Suprapubic skin (tissue), 4 donors: ENCODE data around the gene GULP1. TPM values are rescaled to one million over a fixed set of nuclear protein-coding genes. Genes with fewer than 3 reads are reported as not detected.
"Not testable (repeated sequence)": the region's sequence is repeated elsewhere in the genome, so short reads cannot be mapped to it uniquely, and the experiment has no call there.

Source experiments
- DNase-seq, 2 donors: peaks; one replicate each; pipeline ENCODE4 v3.0.0-alpha.2; 2019; ENCODE audit warnings: low spot score in 2 of 2
- H3K27ac ChIP-seq: fragments of 200-600 bp; sonication (generic); one replicate; pipeline ENCODE4 v1.5.1; 2019
- H3K27me3 ChIP-seq: fragments of 200-600 bp; sonication (generic); one replicate; pipeline ENCODE4 v1.5.1; 2019
- H3K36me3 ChIP-seq: fragments of 200-600 bp; sonication (generic); one replicate; pipeline ENCODE4 v1.5.1; 2019
- H3K4me1 ChIP-seq: fragments of 200-600 bp; sonication (generic); one replicate; pipeline ENCODE4 v1.5.1; 2019
- H3K4me3 ChIP-seq: fragments of 200-600 bp; sonication (generic); one replicate; pipeline ENCODE4 v1.5.1; 2019; ENCODE audit warnings: mild to moderate bottlenecking
- H3K9me3 ChIP-seq: fragments of 200-600 bp; sonication (generic); one replicate; pipeline ENCODE4 v1.5.1; 2019
- CTCF ChIP-seq, 2 donors: fragments of 200-600 bp in 1 of 2; fragments of 450-650 bp in 1 of 2; sonication (generic) in 1 of 2; IDR thresholded peaks; one replicate each; pipeline ENCODE4 v1.5.1; 2016 to 2019; ENCODE audit warnings: antibody characterized with exemption in 2 of 2, mild to moderate bottlenecking in 1 of 2, moderate library complexity in 1 of 2
- EP300 ChIP-seq: sonication (generic); formaldehyde crosslinking; IDR thresholded peaks from one replicate; pipeline ENCODE4 v1.6.1; 2017; ENCODE audit warnings: antibody characterized with exemption
- POLR2A ChIP-seq, 2 donors: fragments of 450-650 bp; IDR thresholded peaks; one replicate each; pipeline ENCODE4 v1.6.1; 2017; ENCODE audit warnings: antibody characterized with exemption in 2 of 2, mild to moderate bottlenecking in 2 of 2, moderate library complexity in 2 of 2
- POLR2AphosphoS5 ChIP-seq, 3 donors: sonication (generic); formaldehyde crosslinking; IDR thresholded peaks; one replicate each; pipeline ENCODE4 v1.6.1; 2017; ENCODE audit warnings: antibody characterized with exemption in 3 of 3
- WGBS: methylation state at CpG from one replicate; pipeline ENCODE4 v1.1.5; 2018; 5-methylcytosine and 5-hydroxymethylcytosine counted together
- total RNA-seq, 4 donors: library from RNA; depleted of rRNA; stranded (reverse); fragments of >200 nt; gene quantifications; one replicate each; pipeline ENCODE4 v1.1.0, GENCODE V29; 2016

GULP1 gene
- total RNA-seq, 4 donors from 2014 or later, result 14.3 to 21.3 (median 17.5) TPM

DNA sequence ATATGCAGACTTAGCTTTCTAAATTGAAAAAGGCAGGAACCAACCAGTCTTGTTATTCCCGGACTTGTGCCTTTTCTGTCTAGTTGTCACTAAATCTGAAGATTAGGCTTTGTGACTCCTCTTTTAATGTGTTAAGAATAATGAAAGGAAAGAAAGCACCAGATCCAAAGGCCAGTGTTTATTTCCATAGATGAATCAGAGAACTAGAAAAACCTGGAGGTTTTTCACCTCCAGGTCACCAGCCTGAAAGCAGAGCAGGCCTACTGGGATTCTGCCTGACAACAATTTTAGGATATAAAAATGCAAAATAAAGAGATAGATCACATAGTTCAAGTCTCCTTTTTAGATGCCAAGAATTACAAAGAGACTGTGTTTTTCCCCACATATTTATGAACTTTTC, 160.4 kb downstream of the GULP1 start:
- H3K27me3 ChIP-seq, result no peaks in the 10 kb centered on the region
- TF ChIP-seq CTCF (IDR thresholded peaks at IDR 0.05) (no peak), POLR2A (IDR thresholded peaks at IDR 0.05) (no peak), EP300 (no peak), POLR2AphosphoS5 (IDR thresholded peaks at IDR 0.05) (no peak)
- 86% methylated on average over 1 of the region's 1 CpG for WGBS
- no peaks in the 10 kb centered on the region for H3K9me3 ChIP-seq
- no peak overlapping the region for H3K27ac ChIP-seq
- no peak overlapping the region for H3K4me3 ChIP-seq
- H3K36me3 ChIP-seq, result no peaks in the 10 kb centered on the region
- no peaks in the 10 kb centered on the region for H3K4me1 ChIP-seq
- no peak for DNase-seq

DNA sequence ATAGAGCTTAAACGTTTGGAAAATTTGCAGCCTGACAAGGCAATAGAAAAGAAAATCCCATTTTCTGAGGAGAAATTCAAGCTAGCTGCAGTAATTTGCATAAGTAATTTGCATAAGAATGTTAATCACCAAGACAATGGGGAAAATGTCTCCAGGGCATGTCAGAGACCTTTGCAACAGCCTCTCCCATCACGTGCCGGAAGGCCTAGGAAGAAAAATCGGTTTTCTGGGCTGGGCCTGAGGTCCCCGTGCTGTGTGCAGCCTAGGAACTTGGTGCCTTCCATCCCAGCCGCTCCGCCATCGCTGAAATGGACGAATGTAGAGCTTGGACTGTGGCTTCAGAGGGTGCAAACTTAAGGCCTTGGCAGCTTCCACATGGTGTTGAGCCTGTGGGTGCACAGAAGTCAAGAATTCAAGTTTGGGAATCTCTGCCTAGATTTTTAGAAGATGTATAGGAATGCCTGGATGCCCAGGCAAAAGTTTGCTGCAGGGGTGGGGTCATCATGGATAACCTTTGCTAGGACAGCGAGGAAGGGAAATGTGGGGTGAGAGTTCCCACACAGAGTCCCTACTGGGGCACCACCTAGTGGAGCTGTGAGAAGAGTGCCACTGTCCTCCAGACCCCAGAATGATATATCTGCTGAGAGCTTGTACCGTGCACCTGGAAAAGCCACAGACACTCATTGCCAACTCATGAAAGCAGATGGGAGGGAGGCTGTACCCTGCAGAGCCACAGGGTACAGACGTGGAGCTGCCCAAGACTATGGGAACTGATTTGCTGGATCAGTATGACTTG, 164.6 kb downstream of the GULP1 start:
- no peak for TF ChIP-seq POLR2AphosphoS5 (IDR thresholded peaks at IDR 0.05)
- TF ChIP-seq CTCF (IDR thresholded peaks at IDR 0.05), result no peak
- no peak for TF ChIP-seq POLR2A (IDR thresholded peaks at IDR 0.05)
- no peak for TF ChIP-seq EP300
- Histone ChIP-seq H3K4me3 (no peak overlapping the region), H3K27me3 (no peaks in the 10 kb centered on the region), H3K4me1 (no peaks in the 10 kb centered on the region), H3K9me3 (no peaks in the 10 kb centered on the region), H3K36me3 (no peaks in the 10 kb centered on the region), H3K27ac (no peak overlapping the region)
- 85% methylated on average over 12 of the region's 12 CpGs for WGBS
- no peak for DNase-seq

DNA sequence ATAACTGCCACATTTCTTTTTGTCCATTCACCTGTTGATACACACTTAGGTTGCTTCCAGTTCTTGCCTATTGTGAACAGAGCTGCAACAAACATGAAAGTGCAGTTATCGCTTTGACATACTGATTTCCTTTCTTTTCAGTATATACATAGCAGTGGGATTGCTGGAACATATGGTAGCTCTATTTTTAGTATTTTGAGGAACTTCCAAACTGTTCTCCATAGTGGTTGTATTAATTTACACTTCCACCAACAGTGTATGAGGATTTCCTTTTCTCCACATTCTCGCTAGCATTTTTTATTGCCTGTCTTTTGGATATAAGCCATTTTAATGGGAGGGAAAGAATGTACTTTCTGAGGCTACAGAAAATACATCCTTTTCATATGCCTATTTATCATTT, 167.4 kb downstream of the GULP1 start:
- TF ChIP-seq POLR2AphosphoS5 (IDR thresholded peaks at IDR 0.05), result no peak
- TF ChIP-seq CTCF (IDR thresholded peaks at IDR 0.05), result no peak
- TF ChIP-seq EP300, result no peak
- TF ChIP-seq POLR2A (IDR thresholded peaks at IDR 0.05), result no peak
- H3K4me3 ChIP-seq, result no peak overlapping the region
- no peaks in the 10 kb centered on the region for H3K4me1 ChIP-seq
- WGBS, result 75% methylated on average over 2 of the region's 2 CpGs
- no peaks in the 10 kb centered on the region for H3K9me3 ChIP-seq
- no peak for DNase-seq
- no peak overlapping the region for H3K27ac ChIP-seq
- no peaks in the 10 kb centered on the region for H3K27me3 ChIP-seq
- H3K36me3 ChIP-seq, result no peaks in the 10 kb centered on the region

- H3K4me1 ChIP-seq, DNase-seq: not testable (repeated sequence)
- WGBS, result 87% methylated on average over 3 of the region's 3 CpGs
These were observed 174.4 kb downstream of the GULP1 start for GRCh38 chr2:188466078-188466477.

GRCh38 chr2:188466761-188467160, 175.1 kb downstream of the GULP1 start:
- H3K27me3 ChIP-seq, result no peaks in the 10 kb centered on the region
- H3K4me3 ChIP-seq, result no peak overlapping the region
- H3K27ac ChIP-seq, result no peak overlapping the region
- H3K4me1 ChIP-seq, result no peaks in the 10 kb centered on the region
- DNase-seq, result no peak
- H3K36me3 ChIP-seq, result no peaks in the 10 kb centered on the region
- 84% methylated on average over 1 of the region's 1 CpG for WGBS
- H3K9me3 ChIP-seq, result peaks cover 6% of the 10 kb centered on the region
- TF ChIP-seq POLR2AphosphoS5 (IDR thresholded peaks at IDR 0.05) (no peak), CTCF (IDR thresholded peaks at IDR 0.05) (no peak), POLR2A (IDR thresholded peaks at IDR 0.05) (no peak), EP300 (no peak)

More at GRCh38 chr2:188466078-188466477, 174.4 kb downstream of the GULP1 start:
- not testable (repeated sequence) for H3K36me3 ChIP-seq, H3K27me3 ChIP-seq, H3K9me3 ChIP-seq, H3K4me3 ChIP-seq, H3K27ac ChIP-seq
